ENCODE measurements around the gene SNX32. TPM values are rescaled to one million over a fixed set of nuclear protein-coding genes. Genes with fewer than 3 reads are reported as not detected.

Gene SNX32
- total and polyA plus RNA-seq, 4 donors = 0.14 to 0.88 (median 0.64) TPM

GRCh38 chr11:65896034-65896999 is 62.6 kb downstream of the SNX32 start:
- TF ChIP-seq, protein P1, sequence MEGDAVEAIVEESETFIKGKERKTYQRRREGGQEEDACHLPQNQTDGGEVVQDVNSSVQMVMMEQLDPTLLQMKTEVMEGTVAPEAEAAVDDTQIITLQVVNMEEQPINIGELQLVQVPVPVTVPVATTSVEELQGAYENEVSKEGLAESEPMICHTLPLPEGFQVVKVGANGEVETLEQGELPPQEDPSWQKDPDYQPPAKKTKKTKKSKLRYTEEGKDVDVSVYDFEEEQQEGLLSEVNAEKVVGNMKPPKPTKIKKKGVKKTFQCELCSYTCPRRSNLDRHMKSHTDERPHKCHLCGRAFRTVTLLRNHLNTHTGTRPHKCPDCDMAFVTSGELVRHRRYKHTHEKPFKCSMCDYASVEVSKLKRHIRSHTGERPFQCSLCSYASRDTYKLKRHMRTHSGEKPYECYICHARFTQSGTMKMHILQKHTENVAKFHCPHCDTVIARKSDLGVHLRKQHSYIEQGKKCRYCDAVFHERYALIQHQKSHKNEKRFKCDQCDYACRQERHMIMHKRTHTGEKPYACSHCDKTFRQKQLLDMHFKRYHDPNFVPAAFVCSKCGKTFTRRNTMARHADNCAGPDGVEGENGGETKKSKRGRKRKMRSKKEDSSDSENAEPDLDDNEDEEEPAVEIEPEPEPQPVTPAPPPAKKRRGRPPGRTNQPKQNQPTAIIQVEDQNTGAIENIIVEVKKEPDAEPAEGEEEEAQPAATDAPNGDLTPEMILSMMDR (IDR thresholded peaks at IDR 0.05; ENCODE audit: control extremely low read depth, extremely low read depth) = no peak
- H3K4me1 ChIP-seq (ENCODE audit: control insufficient read depth in 5 of 5, insufficient read depth in 5 of 5, low read length in 5 of 5) = peaks cover 0 to 23% (median 5%) of the 10 kb centered on the region in 5 donors
- H3K9ac ChIP-seq (ENCODE audit: insufficient read depth in 1 of 2, low read length in 2 of 2) = no peak overlapping the region
- no peak overlapping the region for H3K4me3 ChIP-seq
- no peak overlapping the region for H3K27ac ChIP-seq (ENCODE audit: low read depth in 1 of 2, low read length in 1 of 2)
- WGBS, 2 donors = 94% methylated on average over 14 of the region's 14 CpGs
- no peak for DNase-seq
- no peaks in the 10 kb centered on the region for H3K36me3 ChIP-seq (ENCODE audit: control insufficient read depth in 4 of 4, insufficient read depth in 4 of 4, low read length in 4 of 4)
- ATAC-seq (ENCODE audit: insufficient read depth, low FRiP score) = no peak
- H3K9me3 ChIP-seq (ENCODE audit: control insufficient read depth in 4 of 4, insufficient read depth in 3 of 4, low read length in 3 of 4) = no peaks in the 10 kb centered on the region
- H3K27me3 ChIP-seq (ENCODE audit: control insufficient read depth in 3 of 3, insufficient read depth in 3 of 3, low read length in 2 of 3) = peaks cover 0 to 42% (median 30%) of the 10 kb centered on the region in 3 donors

DNA sequence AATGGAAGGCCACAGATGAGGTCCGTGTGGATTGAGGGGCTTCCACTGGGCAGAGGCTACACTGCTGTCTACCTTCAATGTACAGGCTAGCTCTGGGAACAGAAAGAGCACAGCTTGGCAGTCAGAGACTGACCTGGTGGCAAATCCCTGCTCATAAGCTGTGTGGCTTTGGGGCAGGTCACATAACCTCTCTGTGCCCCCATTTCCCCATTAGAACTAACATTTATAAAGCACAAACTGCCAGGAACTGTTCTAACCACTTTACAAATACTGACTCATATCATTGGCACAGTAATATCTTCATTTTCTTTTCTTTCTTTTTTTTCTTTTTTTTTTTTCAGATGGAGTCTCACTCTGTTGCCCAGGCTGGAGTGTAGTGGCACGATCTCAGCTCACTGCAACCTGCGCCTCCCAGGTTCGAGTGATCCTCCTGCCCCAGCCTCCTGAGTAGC is 63.3 kb downstream of the SNX32 start:
- DNase-seq (no peak), ATAC-seq (ENCODE audit: insufficient read depth, low FRiP score) (no peak)
- Histone ChIP-seq H3K27me3 (ENCODE audit: control insufficient read depth in 3 of 3, insufficient read depth in 3 of 3, low read length in 2 of 3) (peaks cover 0 to 49% (median 33%) of the 10 kb centered on the region in 3 donors), H3K27ac (ENCODE audit: low read depth in 1 of 2, low read length in 1 of 2) (no peak overlapping the region), H3K9me3 (ENCODE audit: control insufficient read depth in 4 of 4, insufficient read depth in 3 of 4, low read length in 3 of 4) (no peaks in the 10 kb centered on the region), H3K4me1 (ENCODE audit: control insufficient read depth in 5 of 5, insufficient read depth in 5 of 5, low read length in 5 of 5) (peaks cover 0 to 15% (median 5%) of the 10 kb centered on the region in 5 donors), H3K9ac (ENCODE audit: insufficient read depth in 1 of 2, low read length in 2 of 2) (no peak overlapping the region), H3K4me3 (no peak overlapping the region), H3K36me3 (ENCODE audit: control insufficient read depth in 4 of 4, insufficient read depth in 4 of 4, low read length in 4 of 4) (no peaks in the 10 kb centered on the region)
- 97 to 100% methylated on average over 4 of the region's 4 CpGs for WGBS, 2 donors
- TF ChIP-seq, protein P1 (IDR thresholded peaks at IDR 0.05; ENCODE audit: control extremely low read depth, extremely low read depth) = no peak

- Histone ChIP-seq H3K27ac (ENCODE audit: low read depth in 1 of 2, low read length in 1 of 2) (peak overlapping the region; percentile 86 to 93), H3K4me1 (ENCODE audit: control insufficient read depth in 5 of 5, insufficient read depth in 5 of 5, low read length in 5 of 5) (peaks cover 0 to 7% (median 0%) of the 10 kb centered on the region in 5 donors)
- WGBS, 2 donors = 25% methylated on average over 26 to 28 of the region's 28 CpGs
These were observed 65.0 kb downstream of the SNX32 start for GRCh38 chr11:65898656-65899355.

More at GRCh38 chr11:65898656-65899355, 65.0 kb downstream of the SNX32 start:
- Histone ChIP-seq H3K36me3 (ENCODE audit: control insufficient read depth in 4 of 4, insufficient read depth in 4 of 4, low read length in 4 of 4) (no peaks in the 10 kb centered on the region), H3K9ac (ENCODE audit: insufficient read depth in 1 of 2, low read length in 2 of 2) (no peak overlapping the region), H3K27me3 (ENCODE audit: control insufficient read depth in 3 of 3, insufficient read depth in 3 of 3, low read length in 2 of 3) (peaks cover 0 to 56% (median 37%) of the 10 kb centered on the region in 3 donors), H3K9me3 (ENCODE audit: control insufficient read depth in 4 of 4, insufficient read depth in 3 of 4, low read length in 3 of 4) (no peaks in the 10 kb centered on the region), H3K4me3 (peak overlapping the region; percentile 59)
- DNase-seq = no peak
- TF ChIP-seq, protein P1 (IDR thresholded peaks at IDR 0.05; ENCODE audit: control extremely low read depth, extremely low read depth) = no peak
- no peak for ATAC-seq (ENCODE audit: insufficient read depth, low FRiP score)
